ENCODE results near the gene LOXHD1.

GRCh38 chr18:46622999-46623398 lies 34.0 kb downstream of the LOXHD1 start:
- TF ChIP-seq CTCF (IDR thresholded peaks at IDR 0.05) (peak in 2 of 4 donors; percentile 9 to 27), POLR2A (IDR thresholded peaks at IDR 0.05) (no peak)
